Measurements from ENCODE around the gene SLC6A15.
A peak's percentile ranks its signal among the peaks of the same experiment; 100 is the strongest.

GRCh38 chr12:84874125-84874824 lies 38.3 kb downstream of the SLC6A15 start:
- peak; percentile 87 for TF ChIP-seq CTCF (IDR thresholded peaks at IDR 0.05; ENCODE audit: poor library complexity)
- no peak for TF ChIP-seq EZH2phosphoT487 (IDR thresholded peaks at IDR 0.05; ENCODE audit: low read depth, severe bottlenecking, unreplicated experiment)
- no peak for TF ChIP-seq EZH2 (IDR thresholded peaks at IDR 0.05; ENCODE audit: borderline replicate concordance)
